Hematopoietic multipotent progenitor cell treated with erythropoietin and hydrocortisone succinate and interleukin-3 and kit ligand, for 4 days (in vitro differentiated cells): ENCODE measurements around the gene SGCA.
A peak's percentile ranks its signal among the peaks of the same experiment; 100 is the strongest.

ENCODE experiments used
- DNase-seq: peaks from one replicate; pipeline ENCODE4 v3.0.0-alpha.2; 2015

Gene SGCA

DNA sequence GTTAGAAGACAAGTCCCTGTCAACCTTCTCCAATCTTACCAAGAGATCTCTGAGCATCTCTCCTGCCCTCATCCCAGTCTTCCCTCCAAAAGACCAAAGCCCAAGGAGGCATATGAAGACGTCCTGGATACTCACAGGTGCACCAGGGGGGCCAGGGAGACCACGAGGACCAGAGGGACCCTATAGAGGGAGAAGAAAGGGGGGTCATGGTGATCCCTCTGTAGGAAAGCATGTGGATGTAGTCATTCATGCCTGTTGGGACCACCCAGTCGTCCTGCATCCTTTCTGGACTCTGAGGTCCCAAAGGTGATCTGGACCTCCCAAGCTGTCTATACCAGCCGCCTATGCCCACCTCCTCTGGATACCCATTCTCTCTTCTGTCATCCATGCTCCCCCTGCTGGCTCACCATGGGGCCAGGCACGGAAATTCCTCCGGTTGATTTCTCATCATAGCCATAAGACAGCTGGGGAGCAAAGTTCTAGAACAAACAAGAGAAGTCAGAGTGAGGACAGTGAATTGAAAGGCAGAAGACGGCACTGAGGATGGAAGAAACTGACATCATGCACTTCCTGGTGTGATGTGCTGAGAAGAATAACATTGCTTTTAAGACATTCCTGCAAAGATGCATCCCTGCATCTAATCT lies 32.3 kb downstream of the SGCA start:
- peak; percentile 83 for DNase-seq

DNA sequence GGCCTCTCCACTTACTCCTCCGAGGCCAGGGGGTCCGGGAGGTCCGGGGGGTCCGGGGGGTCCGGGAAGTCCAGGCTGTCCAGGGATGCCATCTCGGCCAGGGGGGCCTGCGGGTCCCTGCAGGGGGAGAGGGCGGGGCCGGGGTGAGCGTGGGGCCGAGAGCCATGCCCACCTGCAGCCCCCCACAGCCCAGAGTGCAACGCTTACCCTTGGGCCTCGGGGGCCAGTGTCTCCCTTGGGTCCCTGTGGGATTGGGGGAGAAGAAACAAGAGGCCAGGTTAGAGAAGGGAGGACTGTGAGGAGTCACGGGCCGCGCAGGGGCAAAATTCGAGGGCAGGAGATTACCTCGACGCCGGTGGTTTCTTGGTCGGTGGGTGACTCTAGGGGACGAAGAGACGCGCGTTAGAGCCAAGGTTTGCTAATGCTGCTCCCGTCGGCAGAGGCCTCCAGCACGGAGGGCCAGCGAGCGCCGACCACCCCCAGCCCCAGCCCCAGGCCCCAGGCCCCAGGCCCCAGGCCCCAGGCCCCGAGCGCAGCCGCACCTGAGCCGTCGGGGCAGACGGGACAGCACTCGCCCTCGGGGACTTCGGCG lies 33.5 kb downstream of the SGCA start:
- DNase-seq: no peak

DNA sequence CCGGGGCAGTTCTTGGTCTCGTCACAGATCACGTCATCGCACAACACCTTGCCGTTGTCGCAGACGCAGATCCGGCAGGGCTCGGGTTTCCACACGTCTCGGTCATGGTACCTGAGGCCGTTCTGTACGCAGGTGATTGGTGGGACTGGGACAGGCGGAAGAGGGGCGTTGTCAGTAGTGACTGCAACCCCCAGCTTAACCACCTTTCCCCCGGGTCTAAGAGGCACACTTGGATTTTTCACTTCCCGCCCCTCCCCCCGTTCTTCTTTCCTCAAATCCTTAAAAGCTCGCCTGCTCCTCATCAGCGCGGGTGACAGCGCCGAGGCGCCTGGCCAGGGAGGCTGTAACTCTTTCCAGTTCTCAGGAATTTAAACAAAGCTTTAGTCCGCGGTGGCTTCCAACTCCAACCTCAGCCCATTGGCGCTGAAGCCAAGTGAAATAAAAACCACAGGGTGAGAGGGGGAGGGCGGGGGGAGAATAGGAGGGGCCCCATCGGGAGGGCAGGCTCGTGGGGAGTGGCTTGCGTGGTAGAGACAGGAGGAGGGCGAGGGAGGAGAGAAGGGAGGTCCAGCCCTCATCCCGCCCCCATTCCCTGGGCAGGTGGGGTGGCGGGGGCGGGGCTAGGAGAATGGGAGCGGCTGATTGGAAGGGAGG lies 34.1 kb downstream of the SGCA start:
- DNase-seq: peak; percentile 88

DNA sequence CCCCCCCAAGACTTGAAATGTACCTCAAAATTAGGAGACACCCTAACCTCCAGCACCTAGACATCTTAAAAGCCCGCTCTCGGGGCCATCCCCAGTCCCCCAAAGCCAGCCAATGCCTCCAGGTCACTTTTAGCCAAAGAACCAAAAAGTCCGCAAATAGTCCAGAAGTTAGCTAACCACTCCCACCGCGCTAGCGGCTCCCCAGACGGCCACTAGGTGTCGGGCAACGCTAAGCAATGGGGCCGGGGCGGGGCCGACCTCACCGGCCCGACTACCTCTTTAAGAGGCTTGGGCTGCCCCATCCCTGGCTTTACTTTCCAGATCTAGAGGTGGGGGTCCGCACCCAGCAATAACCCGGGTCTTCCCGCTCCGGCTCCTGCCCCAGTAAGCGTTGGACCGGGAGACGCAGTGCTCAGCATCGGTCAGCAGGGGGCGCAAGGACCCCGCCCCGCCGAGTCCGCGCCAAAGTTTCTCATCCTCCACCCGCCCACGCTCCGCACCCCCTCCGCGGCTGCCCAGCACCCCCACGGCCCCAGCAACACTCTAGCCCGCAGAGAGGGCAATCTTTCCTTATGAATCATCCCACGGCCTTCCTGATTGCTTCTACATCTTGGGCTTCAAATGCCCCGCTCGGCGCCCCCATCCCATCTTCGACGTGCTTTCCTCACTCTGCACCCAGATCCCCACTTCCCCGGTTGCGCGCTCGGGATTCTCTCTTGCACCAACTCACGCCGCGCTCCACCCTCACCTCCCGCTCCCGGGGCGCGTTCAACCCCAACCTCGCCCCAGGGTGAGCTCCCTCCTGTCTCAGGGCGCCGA lies 34.9 kb downstream of the SGCA start:
- DNase-seq: peak; percentile 91

DNA sequence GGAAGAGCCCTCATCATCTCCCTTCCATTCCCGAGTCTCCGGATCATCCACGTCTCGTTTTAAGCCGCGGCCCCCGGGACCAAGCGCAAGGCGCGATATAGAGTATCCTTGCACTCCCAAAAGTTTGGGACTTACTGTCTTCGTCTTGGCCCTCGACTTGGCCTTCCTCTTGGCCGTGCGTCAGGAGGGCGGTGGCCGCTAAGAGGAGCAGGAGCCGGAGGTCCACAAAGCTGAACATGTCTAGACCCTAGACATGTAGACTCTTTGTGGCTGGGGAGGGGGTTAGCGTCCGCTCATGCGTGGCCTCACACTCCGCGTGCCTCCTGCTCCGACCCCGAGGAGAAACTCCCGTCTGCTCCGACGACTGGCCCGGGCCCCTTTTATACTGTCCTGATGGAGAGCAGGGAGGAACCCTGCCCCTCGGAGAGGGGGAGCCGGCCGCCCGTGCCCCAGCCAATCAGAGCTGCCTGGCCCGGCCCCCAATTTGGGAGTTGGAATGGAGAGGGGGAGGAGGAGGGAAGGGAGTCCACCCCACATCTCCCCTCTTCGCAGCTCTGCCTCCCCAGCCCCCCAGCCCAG lies 35.6 kb downstream of the SGCA start, which contains the start of gene COL1A1:
COL1A1 (minus strand) TSS at position 356 of the 579 bp plus-strand sequence; CDS start at position 238, 118 bp downstream.
- DNase-seq: no peak

DNA sequence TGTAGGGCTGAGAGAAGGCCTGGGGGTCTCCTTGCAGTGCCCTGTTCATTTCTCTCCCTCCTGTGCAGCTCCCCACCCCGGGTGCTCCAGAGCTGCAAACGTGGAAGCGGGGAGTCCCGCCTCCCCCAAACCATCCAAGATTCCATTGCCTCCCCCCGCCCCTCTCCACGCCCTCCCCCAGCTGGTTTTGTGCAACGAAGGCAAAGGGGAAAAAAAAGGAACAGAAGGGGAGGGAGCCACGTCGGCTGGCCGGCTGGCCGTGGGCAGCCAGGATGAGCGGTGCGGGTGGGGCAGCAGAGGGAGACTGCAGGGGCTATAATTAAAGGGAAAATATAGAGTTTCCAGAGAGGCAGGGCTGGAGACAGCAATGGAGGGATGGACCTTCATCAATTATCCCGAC lies 37.3 kb downstream of the SGCA start:
- no peak for DNase-seq

DNA sequence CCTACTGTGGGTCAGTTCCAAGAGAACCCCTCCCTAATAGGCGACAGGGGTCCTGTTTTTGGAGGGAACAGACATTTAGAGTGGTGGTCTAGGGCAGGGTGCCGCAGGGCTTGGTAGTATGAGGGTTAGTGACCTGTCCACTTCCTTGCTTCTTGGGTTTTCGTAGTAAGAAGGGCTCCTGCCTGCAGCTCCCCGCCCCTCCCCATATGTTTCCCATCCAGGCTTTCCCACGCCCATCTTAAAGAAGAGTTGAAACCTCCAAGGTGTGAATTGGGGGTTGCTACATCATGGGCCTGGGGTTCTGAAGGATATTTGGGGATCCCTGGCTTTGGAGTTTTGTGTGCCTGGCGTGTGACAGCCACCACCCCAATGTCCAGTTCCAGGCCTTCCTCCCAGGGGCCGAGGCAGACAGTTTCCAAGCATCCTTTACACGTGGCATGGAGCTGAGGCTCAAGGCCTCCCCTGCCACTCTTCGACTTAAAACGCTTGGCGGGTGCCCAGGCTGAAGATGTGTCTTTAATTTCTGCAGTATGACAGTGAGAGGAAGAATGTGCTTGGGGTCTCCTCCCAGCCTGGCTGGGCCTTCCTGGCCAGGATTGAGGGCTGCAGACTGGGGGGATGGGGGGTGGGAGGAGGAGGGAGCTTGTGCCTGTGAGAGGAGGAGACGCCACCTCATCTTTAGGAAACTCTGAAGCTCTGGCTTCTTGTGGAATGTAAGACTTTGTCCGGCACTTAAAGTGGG lies 38.0 kb downstream of the SGCA start:
- no peak for DNase-seq

DNA sequence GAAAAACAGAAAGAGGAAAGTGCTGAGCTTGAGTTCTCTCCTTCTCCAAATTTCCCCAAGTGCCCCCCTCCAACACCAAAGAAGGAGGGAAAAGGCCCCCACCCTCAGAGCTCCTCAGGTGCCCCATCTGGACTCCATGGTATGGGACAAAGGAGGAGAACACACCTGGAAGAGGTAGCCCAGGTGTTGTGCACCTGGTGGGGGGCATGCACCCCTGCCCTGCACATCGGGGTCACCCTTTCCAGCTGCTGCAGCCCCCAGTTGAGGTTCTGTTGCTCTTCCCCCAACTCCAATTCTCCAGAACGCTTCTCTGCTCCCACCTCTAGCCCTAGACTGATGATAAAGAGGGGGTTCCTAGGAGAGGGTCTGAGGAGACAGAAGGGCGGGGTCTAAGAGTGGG lies 38.6 kb downstream of the SGCA start:
- no peak for DNase-seq

DNA sequence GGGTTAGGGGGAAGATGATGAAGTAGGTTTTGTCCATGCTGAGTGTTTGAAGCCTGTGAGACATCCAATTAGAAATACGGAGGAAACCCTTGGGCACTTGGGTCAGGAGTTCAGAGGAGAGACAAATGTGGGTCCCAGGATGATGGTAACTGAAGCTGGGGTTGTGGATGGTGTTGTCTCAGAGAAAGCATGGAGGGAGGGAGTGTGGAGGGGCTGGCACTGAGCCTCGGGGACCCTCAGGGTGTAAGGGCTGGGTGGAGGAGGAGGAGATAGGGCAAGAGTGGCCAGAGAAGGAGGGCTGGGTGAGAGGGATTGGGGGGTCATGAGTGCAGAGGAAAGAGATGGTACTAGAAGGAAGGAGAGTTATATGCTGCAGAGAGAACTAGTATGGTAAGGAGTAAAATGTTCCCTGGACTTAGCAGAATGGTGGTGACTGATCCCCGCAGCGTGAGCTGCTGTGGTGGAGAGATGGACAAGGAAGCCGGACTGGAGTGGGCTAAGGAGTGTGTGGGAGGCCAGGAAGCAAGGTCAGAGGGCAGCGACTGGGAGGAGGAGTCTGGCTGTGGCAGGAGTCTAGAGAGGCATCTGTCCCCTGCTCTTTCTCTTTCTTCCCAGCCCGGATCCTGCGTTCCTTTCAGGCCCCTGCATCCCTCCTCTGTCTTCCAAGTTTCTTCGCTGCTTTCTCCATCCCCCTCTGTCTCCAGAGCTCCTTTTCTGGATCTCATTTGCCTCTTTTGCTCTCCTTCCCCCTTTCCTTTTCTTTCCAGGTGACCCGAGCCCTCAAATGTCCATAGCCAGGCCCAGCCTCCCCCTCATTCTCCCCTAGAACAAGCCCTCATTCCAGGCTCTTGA lies 39.5 kb downstream of the SGCA start:
- DNase-seq: no peak

DNA sequence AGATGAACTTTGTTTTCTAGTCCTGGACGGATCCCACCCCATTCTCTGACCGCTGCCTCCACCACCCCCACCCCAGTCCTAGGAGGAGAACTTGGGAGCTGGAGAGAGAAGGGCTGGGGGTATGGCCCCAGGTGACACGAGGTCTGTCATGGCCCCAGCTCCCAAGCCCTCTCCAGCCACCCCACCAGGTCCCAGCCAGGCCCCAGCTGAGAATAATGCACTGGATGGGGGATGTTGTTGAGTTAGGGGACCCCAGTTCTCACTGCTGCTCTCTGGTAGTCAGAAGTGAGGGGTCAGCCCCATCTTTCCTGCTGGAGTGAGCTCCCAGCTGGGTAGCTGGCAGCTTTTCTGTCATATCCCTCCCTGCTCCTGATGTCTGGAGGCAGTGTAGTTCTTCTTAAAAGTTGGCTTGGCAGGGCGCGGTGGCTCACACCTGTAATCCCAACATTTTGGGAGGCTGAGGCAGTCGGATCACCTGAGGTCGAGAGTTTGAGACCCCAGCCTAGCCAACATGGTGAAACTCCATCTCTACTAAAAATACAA lies 40.2 kb downstream of the SGCA start:
- DNase-seq: no peak

DNA sequence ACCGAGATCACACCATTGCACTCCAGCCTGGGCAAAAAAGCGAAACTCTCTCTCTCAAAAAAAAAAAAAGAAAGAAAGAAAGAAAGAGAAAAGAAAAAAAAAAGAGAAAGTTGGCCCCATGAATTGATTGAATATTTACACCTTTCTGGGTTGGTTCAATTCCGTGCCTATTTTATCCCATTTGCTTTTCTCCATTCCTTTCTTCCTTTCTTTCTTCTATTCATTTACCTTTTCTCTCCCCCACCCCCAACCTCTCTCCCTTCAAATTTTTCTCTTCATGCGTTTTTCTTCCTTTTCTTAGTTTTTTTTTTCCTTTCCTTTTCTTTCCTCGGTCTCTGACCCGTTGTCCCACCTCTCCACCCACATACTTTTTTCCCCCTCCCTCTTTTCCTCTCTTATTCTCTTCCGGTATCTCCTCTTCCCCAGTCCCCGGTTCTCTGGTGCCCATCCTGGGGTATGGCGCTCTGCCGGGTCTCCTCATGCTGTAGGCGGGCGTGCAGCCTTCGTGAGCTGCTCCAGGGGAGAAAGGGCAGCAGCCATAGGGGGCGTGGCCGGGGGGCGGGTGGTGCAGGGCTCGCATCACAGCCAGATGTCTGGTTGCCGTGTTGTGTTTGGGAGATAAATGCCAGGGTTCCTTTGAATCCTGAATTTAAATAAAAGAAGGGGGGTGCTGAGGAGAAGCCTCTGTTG lies 40.9 kb downstream of the SGCA start:
- peak; percentile 68 for DNase-seq

DNA sequence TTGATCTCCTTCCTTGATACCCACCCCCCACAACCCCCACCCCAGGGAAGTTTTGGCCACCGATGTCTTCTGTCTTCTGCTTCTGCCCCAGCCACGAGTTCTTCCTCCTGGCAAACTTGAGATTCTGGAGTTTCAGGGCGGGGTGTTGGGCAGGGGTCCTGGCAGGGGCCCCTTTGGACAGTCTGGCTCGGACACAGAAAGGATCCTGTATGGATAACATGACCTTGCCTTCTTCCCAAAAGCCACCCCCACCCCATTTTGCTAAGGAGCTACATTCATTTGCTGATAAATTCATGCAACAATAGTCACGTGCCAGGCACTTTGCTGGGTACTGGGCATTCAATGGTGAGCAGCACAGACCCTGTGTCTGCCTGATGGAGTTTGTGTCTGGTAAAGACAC lies 41.5 kb downstream of the SGCA start:
- DNase-seq: no peak

DNA sequence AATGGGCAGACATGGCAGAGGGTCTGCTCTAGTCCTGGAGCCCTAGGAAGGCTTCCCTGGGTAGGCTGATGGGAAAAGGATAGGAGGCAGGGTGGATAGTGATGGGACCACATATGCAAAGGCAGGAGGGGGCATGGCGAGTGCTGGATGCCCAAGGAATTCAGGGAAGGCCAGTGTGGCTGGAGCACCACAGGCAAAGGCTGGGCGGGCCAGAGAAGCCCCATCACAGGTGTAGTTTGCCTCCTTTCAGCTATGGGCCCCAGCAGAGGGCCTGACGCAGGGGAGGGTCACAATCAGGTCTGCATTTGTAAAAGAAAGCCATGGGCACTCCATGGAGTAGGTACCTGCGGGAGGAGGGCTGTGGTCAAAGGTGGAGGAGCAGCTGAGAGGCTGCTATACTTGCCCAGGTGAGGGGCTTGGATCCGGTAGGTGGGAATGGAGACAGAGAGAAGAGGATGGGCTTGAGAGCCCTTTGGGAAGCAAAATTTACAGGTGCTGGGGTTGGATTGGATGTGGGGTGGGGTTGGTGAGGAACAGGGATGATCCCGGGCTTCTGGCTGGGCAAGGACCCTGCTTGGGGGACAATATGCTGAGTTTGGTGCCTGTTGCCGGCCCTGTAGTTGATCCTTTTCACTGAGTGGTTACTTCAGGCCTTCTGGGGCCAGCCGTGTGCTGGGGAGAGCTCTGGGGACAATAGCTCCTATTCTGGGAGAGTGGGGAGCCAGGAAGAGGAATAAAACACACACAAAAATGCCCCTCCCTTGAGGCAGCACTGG lies 42.2 kb downstream of the SGCA start:
- DNase-seq: no peak

DNA sequence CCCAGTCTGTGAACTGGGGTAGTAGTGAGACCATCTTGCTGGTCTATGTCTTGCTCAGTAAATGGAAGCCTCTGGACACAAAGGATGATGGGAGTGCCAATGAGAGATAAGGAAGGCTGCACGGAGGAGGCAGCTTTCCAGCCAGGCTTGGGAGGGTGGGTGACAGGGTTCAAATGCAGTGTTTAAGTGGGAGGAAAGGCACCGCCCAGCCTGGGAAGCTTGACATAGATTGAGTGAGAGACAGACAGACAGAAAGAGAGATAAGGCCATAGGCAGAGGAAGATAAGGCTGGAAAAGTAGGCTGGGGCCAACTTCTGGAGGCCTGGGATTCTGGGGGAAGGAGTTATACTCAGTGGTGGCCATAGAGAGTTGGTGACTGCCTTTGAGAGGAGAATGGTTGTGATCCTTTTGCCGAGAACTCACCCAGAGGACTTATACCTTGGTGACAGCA lies 42.8 kb downstream of the SGCA start:
- DNase-seq: peak; percentile 45

DNA sequence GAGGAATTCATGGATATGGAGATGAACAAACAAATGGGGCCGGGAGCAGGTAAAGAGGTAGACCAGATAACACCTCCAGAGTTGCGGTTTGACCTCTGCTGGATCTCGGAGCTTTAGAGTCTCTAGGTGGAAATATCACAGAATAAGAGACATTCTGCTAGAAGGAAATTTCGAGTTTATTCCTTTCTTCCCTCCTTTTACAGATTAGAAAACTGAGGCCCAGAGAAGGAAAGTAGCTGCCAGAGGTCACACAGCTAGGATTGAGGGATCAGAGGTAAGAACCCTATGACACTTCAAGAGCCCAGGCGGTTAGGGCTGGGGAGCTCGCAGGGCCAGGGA lies 43.3 kb downstream of the SGCA start:
- no peak for DNase-seq

DNA sequence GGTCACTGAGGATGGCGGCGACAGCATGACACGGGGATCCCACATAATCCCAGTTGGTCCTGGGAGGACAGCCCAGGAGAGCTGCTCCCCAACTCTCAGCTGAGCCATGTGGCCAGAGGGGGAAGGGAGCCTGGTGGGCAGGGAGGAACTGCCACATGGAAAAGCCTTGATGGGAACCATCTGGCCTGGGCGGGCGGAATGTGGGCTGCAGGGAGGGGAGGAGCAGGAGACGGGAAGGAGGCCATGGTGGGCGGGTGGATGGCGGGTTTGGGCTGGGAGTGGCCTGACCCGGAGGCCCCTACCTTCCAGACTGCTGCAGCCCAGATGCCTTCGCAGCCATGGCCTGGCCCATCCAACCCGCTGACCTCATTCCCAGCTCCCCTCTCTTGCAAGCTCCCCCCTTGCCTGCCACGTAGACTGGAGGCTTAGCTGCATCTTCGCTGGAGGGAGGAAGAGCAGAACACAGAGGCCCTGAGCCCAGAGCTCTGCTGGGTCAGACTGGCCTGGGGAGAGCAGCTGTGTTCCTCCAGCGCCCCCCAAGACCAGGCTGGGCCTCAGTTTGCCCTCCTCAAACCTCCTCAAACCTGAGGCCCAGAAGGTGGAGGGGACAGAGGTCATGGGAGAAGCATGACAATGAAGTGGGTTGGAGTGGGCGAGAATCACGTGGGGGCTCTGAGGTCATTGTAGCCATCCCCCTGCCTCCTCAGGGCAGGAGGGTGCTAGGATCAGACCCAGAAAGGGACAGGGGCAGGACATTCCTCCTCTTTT lies 43.9 kb downstream of the SGCA start:
- no peak for DNase-seq

DNA sequence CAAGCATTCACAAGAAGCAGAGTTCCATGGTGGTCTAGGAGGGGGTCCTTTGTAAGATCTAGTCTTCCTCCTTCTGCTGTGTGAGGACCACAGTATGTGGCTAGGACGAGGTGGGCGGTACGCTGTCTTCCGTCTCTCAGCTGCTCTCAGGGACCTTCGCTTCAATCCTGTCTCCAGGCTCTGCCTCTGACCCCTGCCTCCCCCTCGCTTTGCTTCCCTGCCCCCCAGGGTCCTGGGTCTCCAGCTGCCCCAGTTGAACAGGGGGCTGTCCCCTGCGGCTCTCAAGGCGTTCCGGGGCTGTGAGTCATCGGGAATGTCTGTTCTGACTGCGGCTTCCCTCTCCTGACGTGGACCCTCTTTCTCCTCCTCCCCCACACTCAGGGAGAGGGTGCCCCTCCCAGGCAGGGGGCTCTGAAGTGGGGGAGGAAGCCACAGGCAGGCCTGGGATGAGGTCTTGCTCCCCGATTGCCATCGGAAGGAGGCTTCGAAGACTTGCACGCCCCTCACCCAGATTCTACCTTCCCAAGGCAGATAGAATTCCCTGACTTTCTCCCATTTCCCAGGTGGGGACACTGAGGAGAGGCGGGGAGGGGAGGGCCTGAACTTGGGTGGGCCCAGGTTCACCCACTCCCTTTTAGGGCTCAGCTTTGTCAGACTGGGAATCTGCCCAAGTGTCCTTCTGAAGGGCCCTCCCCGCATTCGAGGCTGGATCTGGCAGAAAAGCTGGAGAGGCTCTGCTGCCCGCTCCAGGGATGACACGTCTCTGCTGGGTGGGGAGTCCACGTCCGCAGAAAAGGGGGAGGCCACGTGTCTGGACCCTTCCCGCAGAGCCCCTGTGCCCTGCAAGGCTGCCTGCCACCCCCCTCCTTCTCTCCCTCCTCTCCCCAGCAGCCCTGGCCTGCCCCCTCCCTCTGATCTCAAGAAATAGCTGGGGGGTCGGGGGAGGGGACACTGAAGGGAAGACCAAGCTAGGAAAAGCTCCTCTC lies 44.7 kb downstream of the SGCA start:
- DNase-seq: no peak
